H9 (cell line): ENCODE data around the gene AKAP7. TPM values are rescaled to one million over a fixed set of nuclear protein-coding genes. Genes with fewer than 3 reads are reported as not detected.

Source experiments
- DNase-seq: peaks from one replicate; pipeline ENCODE4 v3.0.0-alpha.2; 2017
- H2AFZ ChIP-seq: one replicate; pipeline ENCODE4 v1.6.1; 2013; ENCODE audit warnings: mild to moderate bottlenecking, low read length, control low read depth, moderate library complexity
- H2AK5ac ChIP-seq: 2 replicates; pipeline ENCODE4 v1.6.1; 2013; ENCODE audit warnings: low read length, control low read depth, mixed read lengths; ENCODE audit not compliant: insufficient read length
- H2BK120ac ChIP-seq: one replicate; pipeline ENCODE4 v1.6.1; 2013; ENCODE audit warnings: low read depth, mild to moderate bottlenecking, low read length, control low read depth, inconsistent platforms; ENCODE audit not compliant: poor library complexity, severe bottlenecking
- H2BK12ac ChIP-seq: 2 replicates; pipeline ENCODE4 v1.6.1; 2013; ENCODE audit warnings: low read length, control low read depth, mixed read lengths, low read depth; ENCODE audit not compliant: insufficient read length
- H2BK15ac ChIP-seq: 2 replicates; pipeline ENCODE4 v1.6.1; 2013; ENCODE audit warnings: low read depth, low read length, control low read depth
- H2BK20ac ChIP-seq: one replicate; pipeline ENCODE4 v1.6.1; 2013; ENCODE audit warnings: low read depth, mild to moderate bottlenecking, low read length, control low read depth, inconsistent platforms; ENCODE audit not compliant: poor library complexity, severe bottlenecking
- H2BK5ac ChIP-seq: 2 replicates; pipeline ENCODE4 v1.6.1; 2013; ENCODE audit warnings: low read length, control low read depth, mixed read lengths; ENCODE audit not compliant: insufficient read length
- H3K14ac ChIP-seq: 2 replicates; pipeline ENCODE4 v1.6.1; 2013; ENCODE audit warnings: low read length, control low read depth; ENCODE audit not compliant: insufficient read depth
- H3K18ac ChIP-seq: 2 replicates; pipeline ENCODE4 v1.6.1; 2013; ENCODE audit warnings: low read depth, mild to moderate bottlenecking, mixed read lengths, low read length, control low read depth; ENCODE audit not compliant: insufficient read length
- H3K23ac ChIP-seq: 2 replicates; pipeline ENCODE4 v1.6.1; 2013; ENCODE audit warnings: low read length, control low read depth, mixed read lengths, low read depth; ENCODE audit not compliant: insufficient read length
- H3K23me2 ChIP-seq: 2 replicates; pipeline ENCODE4 v1.6.1; 2013; ENCODE audit warnings: low read depth, mild to moderate bottlenecking, mixed read lengths, low read length, control low read depth; ENCODE audit not compliant: insufficient read length, poor library complexity, severe bottlenecking
- H3K27ac ChIP-seq: 2 replicates; pipeline ENCODE4 v1.5.1; 2013; ENCODE audit warnings: low read length, control low read depth, mixed read lengths, low read depth; ENCODE audit not compliant: insufficient read length
- H3K27me3 ChIP-seq: 2 replicates; pipeline ENCODE4 v1.6.1; 2013; ENCODE audit warnings: low read length, control low read depth, inconsistent platforms; ENCODE audit not compliant: insufficient read depth
- H3K4ac ChIP-seq: 2 replicates; pipeline ENCODE4 v1.6.1; 2013; ENCODE audit warnings: low read depth, mild to moderate bottlenecking, control low read depth, inconsistent platforms, low read length, moderate library complexity
- H3K4me1 ChIP-seq: 2 replicates; pipeline ENCODE4 v1.6.1; 2013; ENCODE audit warnings: low read length, control low read depth, inconsistent platforms; ENCODE audit not compliant: insufficient read depth
- H3K4me2 ChIP-seq: 2 replicates; pipeline ENCODE4 v1.6.1; 2013; ENCODE audit warnings: low read length, control low read depth, mixed read lengths; ENCODE audit not compliant: insufficient read length, insufficient read depth
- H3K56ac ChIP-seq: 2 replicates; pipeline ENCODE4 v1.6.1; 2013; ENCODE audit warnings: low read depth, mild to moderate bottlenecking, mixed read lengths, low read length, control low read depth; ENCODE audit not compliant: insufficient read length
- H3K79me1 ChIP-seq: 2 replicates; pipeline ENCODE4 v1.6.1; 2013; ENCODE audit warnings: low read depth, mild to moderate bottlenecking, moderate library complexity, low read length, control low read depth, inconsistent platforms; ENCODE audit not compliant: insufficient read depth, poor library complexity, severe bottlenecking
- H3K79me2 ChIP-seq: 2 replicates; pipeline ENCODE4 v1.6.1; 2013; ENCODE audit warnings: low read length, control low read depth, inconsistent platforms; ENCODE audit not compliant: insufficient read depth
- H3K9ac ChIP-seq: 2 replicates; pipeline ENCODE4 v1.6.1; 2013; ENCODE audit warnings: low read length, control low read depth, mixed read lengths; ENCODE audit not compliant: insufficient read length; ENCODE audit errors: extremely low read depth
- H3K9me3 ChIP-seq: one replicate; pipeline ENCODE4 v1.6.1; 2013; ENCODE audit warnings: low read depth, low read length, inconsistent platforms; ENCODE audit not compliant: control insufficient read depth
- H3T11ph ChIP-seq: one replicate; pipeline ENCODE4 v1.6.1; 2013; ENCODE audit warnings: mild to moderate bottlenecking, low read length, control low read depth, inconsistent platforms
- H4K20me1 ChIP-seq: one replicate; pipeline ENCODE4 v1.6.1; 2013; ENCODE audit not compliant: control insufficient read depth, insufficient read length, insufficient read depth
- H4K5ac ChIP-seq: 2 replicates; pipeline ENCODE4 v1.6.1; 2013; ENCODE audit warnings: low read depth, mild to moderate bottlenecking, mixed read lengths, low read length, control low read depth; ENCODE audit not compliant: insufficient read length
- H4K8ac ChIP-seq: replicated peaks from 2 replicates; pipeline ENCODE4 v1.6.1; 2013; ENCODE audit warnings: low read length, control low read depth, mixed read lengths, low read depth; ENCODE audit not compliant: insufficient read length
- H4K91ac ChIP-seq: 2 replicates; pipeline ENCODE4 v1.6.1; 2013; ENCODE audit warnings: low read depth, mild to moderate bottlenecking, moderate library complexity, mixed read lengths, low read length, control low read depth; ENCODE audit not compliant: insufficient read length
- H3K27ac Mint-ChIP-seq, 3 experiments: 2 replicates in 2 of 3; 3 replicates in 1 of 3; pipeline ENCODE4 v1.8.0; 2020 to 2021; ENCODE audit warnings: mixed read lengths in 3 of 3, mild to moderate bottlenecking in 1 of 3, moderate library complexity in 1 of 3
- H3K27me3 Mint-ChIP-seq: 2 replicates; pipeline ENCODE4 v1.8.0; 2021; ENCODE audit warnings: low read depth, mild to moderate bottlenecking, moderate library complexity, mixed read lengths
- H3K36me3 Mint-ChIP-seq, 3 experiments: 2 replicates in 2 of 3; 3 replicates in 1 of 3; pipeline ENCODE4 v1.8.0; 2020 to 2021; ENCODE audit warnings: low read depth in 3 of 3, mixed read lengths in 3 of 3; ENCODE audit not compliant: insufficient read depth in 1 of 3
- H3K4me1 Mint-ChIP-seq, 2 experiments: 2 replicates each; pipeline ENCODE4 v1.8.0; 2020; ENCODE audit warnings: mixed read lengths in 2 of 2
- H3K4me3 Mint-ChIP-seq, 2 experiments: 2 replicates in 1 of 2; 3 replicates in 1 of 2; pipeline ENCODE4 v1.8.0; 2020 to 2021; ENCODE audit warnings: mild to moderate bottlenecking in 2 of 2, mixed read lengths in 2 of 2, moderate library complexity in 1 of 2
- H3K9me3 Mint-ChIP-seq, 2 experiments: 2 replicates in 1 of 2; 3 replicates in 1 of 2; pipeline ENCODE4 v1.8.0; 2020; ENCODE audit warnings: mild to moderate bottlenecking in 2 of 2, mixed read lengths in 2 of 2, moderate library complexity in 1 of 2
- WGBS: extraction: QIAGEN DNeasy Blood & Tissue Kit; methylation state at CpG from one replicate; pipeline ENCODE4 v1.1.7; 2013; ENCODE audit warnings: missing lambda C conversion rate, low lambda C conversion rate, mixed read lengths; ENCODE audit not compliant: insufficient read length; ENCODE audit errors: extremely low coverage; 5-methylcytosine and 5-hydroxymethylcytosine counted together
- total RNA-seq: library from RNA; stranded (reverse); gene quantifications from 2 replicates; pipeline ENCODE4 v1.2.1, GENCODE V29; 2021
- TF ChIP-seq, protein P1 (sequence below): fragments of 200-600 bp; sonication (generic); conservative IDR thresholded peaks from 3 replicates; pipeline ENCODE4 v1.8.0; 2021; ENCODE audit warnings: antibody characterized with exemption, mild to moderate bottlenecking

Gene AKAP7
- total RNA-seq, 1 experiment from 2014 or later, result 9.8 TPM

GRCh38 chr6:131250936-131251335, 115.7 kb downstream of the AKAP7 start:
- no peak for DNase-seq
- H3K79me2 ChIP-seq, result peaks cover 9% of the 10 kb centered on the region; the same call in 1 of the 2 replicates
- H3K14ac ChIP-seq, result no peak overlapping the region
- H4K5ac ChIP-seq, result no peak overlapping the region
- H3K56ac ChIP-seq, result no peak overlapping the region
- H3K9ac ChIP-seq, result peak overlapping the region; percentile 47
- Mint-ChIP-seq H3K4me1 (peaks cover 34 to 35% of the 10 kb centered on the region in 2 experiments), H3K4me3 (peak overlapping the region; percentile 53 to 85), H3K27me3 (no peaks in the 10 kb centered on the region), H3K27ac (peak overlapping the region in 2 of 3 experiments; percentile 28 to 55; a peak in 2 of 7 replicates), H3K9me3 (no peaks in the 10 kb centered on the region), H3K36me3 (no peaks in the 10 kb centered on the region)
- H2BK15ac ChIP-seq, result no peak overlapping the region
- WGBS, result no CpG with 5 or more reads among the region's 3 CpGs
- H3K79me1 ChIP-seq, result no peaks in the 10 kb centered on the region
- H3K9me3 ChIP-seq, result no peaks in the 10 kb centered on the region
- no peak overlapping the region for H3K27ac ChIP-seq
- no peak overlapping the region for H4K91ac ChIP-seq
- TF ChIP-seq, protein P1, sequence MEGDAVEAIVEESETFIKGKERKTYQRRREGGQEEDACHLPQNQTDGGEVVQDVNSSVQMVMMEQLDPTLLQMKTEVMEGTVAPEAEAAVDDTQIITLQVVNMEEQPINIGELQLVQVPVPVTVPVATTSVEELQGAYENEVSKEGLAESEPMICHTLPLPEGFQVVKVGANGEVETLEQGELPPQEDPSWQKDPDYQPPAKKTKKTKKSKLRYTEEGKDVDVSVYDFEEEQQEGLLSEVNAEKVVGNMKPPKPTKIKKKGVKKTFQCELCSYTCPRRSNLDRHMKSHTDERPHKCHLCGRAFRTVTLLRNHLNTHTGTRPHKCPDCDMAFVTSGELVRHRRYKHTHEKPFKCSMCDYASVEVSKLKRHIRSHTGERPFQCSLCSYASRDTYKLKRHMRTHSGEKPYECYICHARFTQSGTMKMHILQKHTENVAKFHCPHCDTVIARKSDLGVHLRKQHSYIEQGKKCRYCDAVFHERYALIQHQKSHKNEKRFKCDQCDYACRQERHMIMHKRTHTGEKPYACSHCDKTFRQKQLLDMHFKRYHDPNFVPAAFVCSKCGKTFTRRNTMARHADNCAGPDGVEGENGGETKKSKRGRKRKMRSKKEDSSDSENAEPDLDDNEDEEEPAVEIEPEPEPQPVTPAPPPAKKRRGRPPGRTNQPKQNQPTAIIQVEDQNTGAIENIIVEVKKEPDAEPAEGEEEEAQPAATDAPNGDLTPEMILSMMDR, result no peak
- peak overlapping the region; percentile 87 for H3K4me2 ChIP-seq
- no peak overlapping the region for H3T11ph ChIP-seq
- peaks cover 1% of the 10 kb centered on the region; the same call in 1 of the 2 replicates for H3K4me1 ChIP-seq
- no peak overlapping the region for H2BK20ac ChIP-seq
- H2AFZ ChIP-seq, result no peak overlapping the region
- H3K4ac ChIP-seq, result no peak overlapping the region
- H3K27me3 ChIP-seq, result no peaks in the 10 kb centered on the region
- no peak overlapping the region for H2BK120ac ChIP-seq
- H3K23me2 ChIP-seq, result peaks cover 4% of the 10 kb centered on the region
- no peak overlapping the region for H2BK12ac ChIP-seq
- H2BK5ac ChIP-seq, result no peak overlapping the region
- H4K20me1 ChIP-seq, result no peaks in the 10 kb centered on the region
- H3K18ac ChIP-seq, result no peak overlapping the region
- H3K23ac ChIP-seq, result no peak overlapping the region
- H2AK5ac ChIP-seq, result no peak overlapping the region
- no peak overlapping the region for H4K8ac ChIP-seq
